ENCODE data around the gene KRTAP1-1.

DNA sequence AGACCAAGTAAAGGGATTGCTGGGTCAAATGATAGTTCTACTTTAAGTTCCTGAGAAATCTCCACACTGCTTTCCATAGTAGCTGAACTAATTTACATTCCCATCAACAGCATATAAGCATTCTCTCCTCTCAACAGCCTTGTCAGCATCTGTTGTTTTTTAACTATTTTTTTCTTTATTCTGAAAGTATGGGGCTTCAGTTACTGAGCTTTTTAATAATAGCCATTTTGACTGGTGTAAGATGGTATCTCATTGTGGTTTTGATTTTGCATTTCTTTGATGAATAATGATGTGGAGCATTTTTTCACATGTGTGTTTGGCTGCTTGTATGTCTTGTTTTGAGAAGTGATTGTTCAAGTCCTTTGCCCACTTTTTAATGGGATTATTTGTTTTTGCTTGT lies 11.3 kb upstream of the KRTAP1-1 start:
- TF ChIP-seq EZH2 (IDR thresholded peaks at IDR 0.05; ENCODE audit: low read length, unreplicated experiment) (no peak), EZH2phosphoT487 (IDR thresholded peaks at IDR 0.05; ENCODE audit: borderline replicate concordance, low read length) (no peak)
- TF ChIP-seq, protein P1, sequence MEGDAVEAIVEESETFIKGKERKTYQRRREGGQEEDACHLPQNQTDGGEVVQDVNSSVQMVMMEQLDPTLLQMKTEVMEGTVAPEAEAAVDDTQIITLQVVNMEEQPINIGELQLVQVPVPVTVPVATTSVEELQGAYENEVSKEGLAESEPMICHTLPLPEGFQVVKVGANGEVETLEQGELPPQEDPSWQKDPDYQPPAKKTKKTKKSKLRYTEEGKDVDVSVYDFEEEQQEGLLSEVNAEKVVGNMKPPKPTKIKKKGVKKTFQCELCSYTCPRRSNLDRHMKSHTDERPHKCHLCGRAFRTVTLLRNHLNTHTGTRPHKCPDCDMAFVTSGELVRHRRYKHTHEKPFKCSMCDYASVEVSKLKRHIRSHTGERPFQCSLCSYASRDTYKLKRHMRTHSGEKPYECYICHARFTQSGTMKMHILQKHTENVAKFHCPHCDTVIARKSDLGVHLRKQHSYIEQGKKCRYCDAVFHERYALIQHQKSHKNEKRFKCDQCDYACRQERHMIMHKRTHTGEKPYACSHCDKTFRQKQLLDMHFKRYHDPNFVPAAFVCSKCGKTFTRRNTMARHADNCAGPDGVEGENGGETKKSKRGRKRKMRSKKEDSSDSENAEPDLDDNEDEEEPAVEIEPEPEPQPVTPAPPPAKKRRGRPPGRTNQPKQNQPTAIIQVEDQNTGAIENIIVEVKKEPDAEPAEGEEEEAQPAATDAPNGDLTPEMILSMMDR (conservative IDR thresholded peaks at IDR 0.05; ENCODE audit: low read depth, low read length) = no peak

Measured in PC-3 (cell line).